Activated T-cell treated with anti-CD3 and anti-CD28 coated beads, Interleukin-2, amount 50 U/mL, for 1 hour (primary cell): ENCODE measurements around the gene SNRPA1.

Experiments used
- DNase-seq: peaks from one replicate; pipeline ENCODE4 v3.0.0-alpha.2; 2020

Gene SNRPA1

DNA sequence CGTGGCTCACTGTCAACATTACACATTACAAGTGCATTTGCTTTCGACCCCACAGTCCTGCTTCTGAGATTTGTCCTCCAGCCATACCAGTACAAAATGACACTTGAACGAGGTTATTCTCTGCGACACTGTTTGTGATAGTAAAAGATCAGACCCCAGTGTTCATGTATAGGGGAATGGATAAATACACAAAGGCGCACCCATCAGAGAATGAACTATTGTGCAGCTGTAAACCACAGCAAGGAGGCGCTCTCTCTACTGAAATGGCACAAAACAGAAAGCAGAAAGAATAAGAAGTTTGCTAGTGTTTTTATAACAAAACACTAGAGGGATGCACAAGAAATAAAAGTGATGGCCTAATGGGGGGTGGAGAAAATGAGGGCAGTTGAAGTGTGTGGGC, 38.3 kb downstream of the SNRPA1 start:
- DNase-seq, result no peak

DNA sequence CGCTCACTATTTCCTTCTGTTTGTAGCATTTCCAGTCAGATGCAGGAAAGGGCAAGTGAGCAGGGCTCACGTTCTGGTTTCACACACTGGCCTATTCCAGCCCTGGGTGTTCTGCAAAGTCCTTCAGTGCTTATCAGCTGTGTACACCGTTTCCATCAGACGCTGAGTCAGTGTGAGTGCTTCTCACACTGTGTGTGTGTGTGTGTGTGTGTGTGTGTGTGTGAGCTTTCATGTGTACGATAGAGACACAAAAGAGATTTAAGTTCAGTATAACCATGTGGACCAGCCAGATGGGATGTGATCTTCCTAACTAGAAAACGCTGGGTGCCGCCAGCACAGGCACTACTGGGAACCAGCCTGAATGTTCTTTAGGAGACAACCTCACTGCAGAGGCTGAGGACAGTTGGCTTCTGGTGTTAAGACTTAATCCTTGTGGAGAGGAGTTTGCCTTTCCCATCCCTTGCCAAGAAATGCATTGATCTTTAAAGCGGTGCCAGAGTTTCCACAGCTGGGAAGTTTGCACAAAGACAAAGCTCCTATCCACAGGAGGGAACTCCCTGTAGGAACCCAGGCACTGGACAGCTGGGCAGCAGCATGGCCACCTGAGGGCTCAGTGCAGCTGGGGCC, 39.3 kb downstream of the SNRPA1 start:
- no peak for DNase-seq

DNA sequence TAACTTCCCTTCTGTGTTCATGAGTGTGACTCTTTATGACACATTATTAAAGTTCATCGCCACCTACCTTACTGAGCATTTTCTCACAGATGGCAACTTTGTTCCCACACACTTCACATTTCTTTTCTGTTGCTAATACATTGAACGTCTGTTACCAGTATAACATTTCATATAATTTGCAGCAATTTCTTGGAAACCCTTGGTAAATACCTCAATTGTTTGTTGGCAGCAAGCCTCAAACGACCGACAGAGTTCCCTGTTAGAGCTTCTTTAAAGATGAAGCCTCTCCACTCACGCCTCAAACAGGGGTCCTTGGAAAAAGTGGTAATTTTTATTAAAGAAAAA, 40.0 kb downstream of the SNRPA1 start:
- no peak for DNase-seq

DNA sequence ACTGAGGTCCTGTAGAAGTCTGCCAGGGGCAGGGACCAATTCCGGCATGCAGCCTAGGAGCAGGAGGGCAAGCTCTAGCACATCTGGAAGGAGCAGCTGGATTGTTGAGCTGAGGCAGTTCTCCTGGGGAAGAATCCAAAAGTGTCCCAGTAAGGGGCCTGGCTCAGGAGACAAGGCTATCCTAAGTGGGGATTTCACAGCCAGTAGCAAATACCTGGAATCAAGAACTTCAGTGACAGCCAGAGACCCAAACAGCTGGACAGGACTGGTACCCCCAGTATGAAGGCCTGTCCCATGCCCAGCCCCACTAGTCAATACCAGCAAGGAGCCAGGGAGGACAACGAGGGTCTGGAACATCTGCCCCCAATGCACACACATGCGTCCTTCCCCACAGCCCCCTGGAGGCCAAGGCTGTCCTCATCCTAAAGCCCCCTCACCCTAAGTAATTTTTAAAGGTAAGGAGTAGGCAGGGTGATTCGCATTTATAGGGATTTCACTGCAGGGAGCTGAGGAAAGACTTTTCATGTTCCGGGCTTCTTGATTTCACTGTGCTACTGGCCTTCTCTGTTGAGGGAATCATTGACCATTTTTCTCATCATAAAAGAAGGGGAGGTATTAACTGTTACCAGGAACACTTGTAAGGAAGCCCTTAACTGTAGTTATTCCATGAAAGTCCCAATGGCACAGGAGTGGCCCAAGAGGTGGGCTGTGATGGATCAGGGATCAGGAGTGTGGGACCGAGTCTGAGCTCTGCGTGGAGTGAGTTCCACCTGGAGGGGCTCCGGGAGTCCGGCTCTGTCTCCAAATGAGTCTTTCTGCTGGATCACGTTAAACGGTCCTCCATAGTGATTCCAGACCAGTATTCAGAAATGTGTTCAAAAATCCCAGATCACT, 40.6 kb downstream of the SNRPA1 start:
- DNase-seq, result no peak

DNA sequence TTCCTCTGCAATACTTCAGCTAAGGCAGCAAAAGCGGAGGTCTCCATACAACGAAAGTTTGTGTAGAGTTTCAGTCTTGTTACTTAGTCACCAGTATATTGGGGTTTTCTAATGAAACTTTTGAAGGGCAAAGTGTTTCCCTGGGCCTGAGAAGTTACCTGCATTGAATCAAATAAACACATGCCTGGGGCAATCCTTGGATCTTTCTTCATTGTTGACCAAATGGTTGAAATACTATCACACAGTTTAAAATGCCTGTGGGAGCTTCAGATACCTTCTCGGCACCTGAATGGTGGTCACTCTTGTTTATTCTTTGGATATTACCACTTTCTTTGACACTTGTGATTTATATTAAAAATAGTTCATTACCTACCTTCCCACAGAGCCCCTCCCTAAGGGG, 42.2 kb downstream of the SNRPA1 start:
- DNase-seq, result no peak

DNA sequence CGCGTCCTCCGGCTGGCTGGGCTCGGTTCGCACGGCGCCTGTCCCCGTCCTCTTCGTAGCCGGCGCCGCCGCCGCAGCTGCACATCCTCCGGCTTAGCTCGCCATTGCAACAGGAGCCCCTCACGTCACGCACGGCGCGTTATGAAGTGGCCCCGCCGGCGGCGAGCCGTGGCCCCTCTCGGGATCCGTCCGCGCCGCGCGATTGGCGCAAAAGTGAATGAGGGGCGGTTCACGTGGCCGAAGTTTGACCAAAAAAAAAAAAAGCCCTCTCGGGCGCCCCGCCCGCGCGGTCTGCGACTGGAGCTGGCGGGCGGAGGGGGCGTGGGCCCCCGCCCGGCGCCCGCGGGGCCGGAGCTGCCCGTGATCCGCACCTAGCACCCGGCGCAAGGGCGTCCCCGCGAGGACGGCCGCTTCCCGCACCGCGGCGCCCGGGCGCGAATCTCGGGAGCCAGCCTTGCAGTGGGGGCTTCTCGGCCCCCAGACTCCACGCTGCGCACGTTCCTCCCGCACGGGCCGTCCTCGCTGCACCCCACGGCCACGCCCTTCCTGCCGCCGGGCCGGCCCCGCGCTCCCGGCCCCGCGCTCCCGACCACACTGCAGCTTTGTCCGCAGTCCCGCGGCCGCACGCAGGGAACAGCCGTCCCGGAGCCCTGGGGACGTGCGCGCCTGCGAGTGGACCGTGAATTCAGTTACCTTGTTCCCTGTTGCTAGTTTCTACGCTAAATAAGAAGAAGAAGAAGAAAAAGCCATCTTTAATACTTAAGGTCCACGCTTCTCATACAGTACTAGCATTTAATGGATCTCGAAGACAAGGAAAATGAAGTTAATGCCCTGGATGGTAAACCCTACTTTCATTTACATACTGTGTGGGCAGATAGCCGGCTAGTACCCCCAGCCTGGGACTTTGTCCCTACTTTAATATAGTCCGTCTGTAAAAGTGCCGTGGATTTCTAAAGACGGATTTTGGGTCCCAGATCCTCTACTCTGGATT, 42.9 kb downstream of the SNRPA1 start, which contains the start of gene CHSY1:
CHSY1 (minus strand) TSS at position 219 of the 991 bp plus-strand sequence. CDS start 592 bp downstream, outside the sequence.
- peak; percentile 87 for DNase-seq

DNA sequence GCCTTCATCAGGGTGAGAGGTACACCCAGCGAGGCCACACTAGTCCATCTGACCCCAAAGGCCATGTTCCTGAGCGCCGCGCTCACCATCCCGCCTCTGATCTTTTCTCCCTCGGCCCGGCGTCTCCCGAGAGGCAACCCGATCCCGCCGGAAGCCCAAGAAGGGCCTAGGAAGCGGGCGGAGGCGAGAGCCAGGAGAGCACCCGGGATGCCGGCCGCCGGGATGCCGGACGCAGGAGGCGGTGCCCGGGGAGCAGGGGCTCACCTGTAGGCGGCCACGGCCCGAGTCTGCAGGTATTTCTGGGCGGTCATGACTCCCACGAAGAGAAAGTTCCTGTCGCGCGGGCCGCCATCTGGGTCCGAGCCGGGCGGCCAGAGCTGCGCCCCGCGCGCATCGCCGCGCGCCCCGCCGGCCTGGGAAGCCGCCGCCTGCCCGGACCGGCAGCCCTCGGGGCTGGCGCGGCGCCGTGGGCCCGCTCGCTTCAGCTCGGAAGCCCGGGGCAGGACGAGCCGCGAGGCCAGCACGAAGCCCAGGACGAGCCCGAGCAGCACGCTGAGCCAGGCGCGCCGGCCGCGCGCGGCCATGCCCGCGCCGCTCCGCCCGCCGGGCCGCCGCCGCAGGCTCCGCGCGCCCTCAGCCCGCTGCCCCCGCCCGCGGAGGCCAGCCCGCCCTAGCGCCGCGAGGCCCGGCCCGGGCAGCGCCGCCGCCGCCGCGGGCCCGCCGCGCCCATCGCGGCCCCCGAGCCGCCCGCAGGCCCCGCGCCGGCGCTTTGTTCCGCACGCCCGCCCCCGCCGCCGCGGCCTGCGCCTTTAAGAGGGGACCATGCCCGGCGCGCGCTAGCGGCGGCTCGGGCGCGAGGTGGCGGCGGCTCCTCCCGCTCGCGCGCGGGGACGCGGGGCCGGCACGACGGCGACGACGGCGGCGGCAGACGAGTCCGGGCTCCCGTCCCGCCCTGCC, 43.9 kb downstream of the SNRPA1 start:
- peak; percentile 50 for DNase-seq

DNA sequence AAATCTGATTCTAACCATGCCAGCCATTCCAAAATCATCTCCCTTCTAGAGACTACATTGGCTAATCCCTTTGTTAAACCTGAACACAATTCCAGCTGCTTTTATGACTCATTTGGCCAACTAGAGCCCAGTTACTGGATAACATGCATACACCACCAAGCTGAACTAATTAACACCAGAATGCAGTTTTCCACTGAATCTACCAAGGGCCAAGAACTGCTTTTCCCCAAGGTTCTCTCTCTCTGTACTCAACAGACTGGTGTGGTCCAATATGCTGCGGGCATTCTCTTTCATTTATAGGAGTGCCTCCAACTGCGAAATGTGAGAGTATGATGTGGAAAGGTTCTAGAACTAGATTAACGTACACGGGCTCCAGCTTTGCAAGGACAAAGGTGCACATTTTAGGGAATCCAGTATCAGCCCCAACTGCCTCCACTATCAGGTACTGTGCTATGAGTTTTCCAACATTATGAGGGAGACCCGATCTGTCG, 44.7 kb downstream of the SNRPA1 start:
- no peak for DNase-seq

DNA sequence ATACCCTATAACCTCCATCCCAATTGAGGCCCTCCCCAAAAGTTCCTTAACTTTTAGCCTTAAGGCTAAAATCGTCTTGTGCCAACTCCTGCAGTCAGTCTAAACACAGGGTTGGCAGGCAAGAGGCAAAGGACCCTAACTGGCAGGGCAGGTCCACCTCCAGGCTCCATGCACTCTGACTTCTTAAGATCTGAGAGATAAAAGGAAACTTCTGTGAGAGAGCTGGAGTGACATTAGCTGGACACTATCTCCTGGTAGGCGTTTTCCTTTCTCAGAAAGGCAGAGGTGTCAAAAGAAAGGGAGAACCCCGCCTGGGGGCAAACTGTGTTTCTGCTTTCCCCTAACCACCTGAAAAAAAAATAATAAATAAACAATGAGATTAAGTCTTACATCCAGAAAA, 46.8 kb downstream of the SNRPA1 start:
- no peak for DNase-seq

DNA sequence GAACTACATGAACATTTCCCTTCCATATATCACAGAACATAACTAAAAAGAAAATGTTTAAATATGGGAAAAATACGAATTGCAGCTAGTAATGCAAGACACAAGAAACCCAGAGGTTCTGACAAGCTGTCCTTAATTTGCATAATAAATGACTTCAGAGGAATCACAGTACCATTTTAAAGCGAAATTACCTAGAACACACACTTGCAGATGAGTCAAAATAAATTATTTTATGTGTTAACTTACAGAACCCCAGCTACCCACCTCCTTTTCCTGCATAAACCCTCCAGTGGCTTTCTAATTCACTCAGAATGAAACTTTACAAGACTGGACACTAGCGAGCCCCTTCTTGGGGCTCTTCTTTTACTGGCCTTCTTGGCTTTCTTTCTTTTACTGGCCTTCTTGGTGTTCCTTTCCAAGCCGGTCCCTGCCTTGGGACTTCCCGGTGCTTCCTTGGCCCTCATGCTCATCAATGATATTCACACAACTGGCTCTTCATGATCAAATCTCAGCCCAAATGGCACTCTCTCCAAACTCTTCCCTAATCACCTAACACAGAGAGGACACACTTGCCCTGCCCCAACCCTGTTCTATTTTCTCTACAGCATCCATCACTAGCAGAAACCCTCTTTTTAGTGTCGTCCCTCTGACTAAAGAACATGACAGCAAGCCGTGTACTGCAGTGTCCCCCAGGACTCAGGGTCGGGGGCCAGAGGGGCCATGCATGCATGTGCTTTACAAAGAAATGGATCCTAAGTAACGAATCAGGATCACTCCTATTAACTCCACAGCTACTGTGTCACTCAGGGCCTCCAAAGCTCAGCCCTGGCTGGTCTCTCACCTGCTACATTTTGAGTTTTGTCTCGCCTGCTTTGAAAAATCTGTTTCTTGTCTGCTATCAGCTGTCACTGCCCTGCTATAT, 48.0 kb downstream of the SNRPA1 start:
- DNase-seq, result no peak

DNA sequence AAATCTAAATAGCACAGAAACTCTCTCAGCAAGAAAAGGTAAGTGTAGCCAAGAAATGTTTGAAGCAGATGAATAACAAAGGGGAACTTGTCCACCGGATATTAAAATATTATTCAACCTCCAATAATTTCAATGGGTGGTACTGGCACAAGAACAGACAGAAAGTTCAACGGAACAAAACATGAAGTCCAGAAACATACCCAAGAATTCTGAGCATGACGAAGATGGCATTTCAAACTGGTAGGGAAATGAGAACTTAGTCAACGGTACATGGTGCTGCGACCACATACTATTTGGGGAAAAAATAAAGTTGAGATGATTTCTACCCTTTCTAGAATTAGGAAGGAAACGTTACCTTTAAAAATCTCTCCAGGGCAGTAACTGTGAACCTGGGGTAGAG, 48.7 kb downstream of the SNRPA1 start:
- no peak for DNase-seq

DNA sequence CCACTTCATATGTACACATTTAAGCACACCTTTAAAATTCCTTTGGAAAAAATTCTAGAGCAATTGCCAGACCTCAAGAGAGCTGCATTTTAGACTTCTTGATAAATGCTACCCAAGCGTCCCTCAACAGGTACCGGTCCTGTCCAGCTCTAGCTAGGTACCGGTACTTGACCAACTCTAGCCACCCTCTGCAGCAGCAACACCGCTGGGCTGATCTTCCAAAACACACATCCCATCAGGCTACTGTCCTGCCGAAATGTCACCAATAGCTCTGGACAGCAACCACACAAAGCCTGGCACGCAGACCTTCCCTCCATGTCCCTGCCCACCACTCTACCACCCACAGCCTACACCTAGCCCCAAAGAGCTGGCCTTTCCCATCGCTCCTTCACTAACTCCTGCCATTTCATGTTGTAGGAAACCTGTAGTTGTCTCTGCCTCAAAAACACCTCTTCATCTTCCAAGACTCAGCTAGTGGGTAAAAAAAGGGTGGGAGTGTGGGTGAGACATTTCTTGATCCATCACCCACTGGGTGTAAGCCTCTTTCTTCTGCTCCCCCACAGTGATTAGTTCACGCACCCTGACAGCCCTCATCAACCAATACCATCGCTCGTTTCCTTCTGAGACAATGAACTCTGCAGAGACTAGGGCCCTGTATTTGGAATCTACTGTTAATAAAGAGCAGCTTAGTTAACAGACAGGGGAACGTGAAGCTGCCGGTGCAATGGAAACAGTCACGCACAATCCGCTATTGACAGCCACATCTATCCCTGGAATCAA, 50.0 kb downstream of the SNRPA1 start:
- DNase-seq, result no peak

DNA sequence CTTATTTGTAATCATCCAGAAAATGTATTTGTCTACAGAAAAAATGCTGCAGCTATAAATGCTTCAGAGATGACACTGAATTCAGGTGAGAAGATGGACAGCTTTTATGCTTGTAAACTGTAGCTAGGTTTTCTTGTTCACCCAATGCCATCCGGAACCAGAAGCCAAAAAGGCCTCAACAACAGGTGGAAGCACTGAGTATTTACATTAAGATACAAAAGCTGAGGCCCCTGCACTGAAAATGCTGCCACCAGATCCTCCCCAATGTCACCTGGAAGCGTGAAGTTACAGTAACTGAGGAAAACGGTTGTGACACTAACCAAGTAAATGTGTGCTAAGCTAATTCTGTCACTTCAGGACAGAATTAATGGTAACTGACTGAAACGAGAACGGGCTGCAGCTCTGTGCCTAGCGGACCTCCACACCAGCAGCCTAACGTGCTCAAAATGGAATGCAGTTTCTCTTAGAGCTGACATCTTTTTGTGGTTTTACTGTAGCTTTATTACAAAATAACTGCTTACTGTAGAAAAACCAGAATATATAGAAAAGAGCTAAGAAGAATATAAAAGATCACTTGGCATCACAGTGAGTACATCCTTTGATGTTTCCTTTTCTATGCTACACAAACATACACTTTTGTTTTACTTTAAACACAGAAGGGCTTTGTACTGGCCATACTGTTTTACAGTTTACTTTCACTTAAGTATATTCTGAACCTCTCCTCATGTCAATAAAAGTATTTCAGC, 50.8 kb downstream of the SNRPA1 start:
- no peak for DNase-seq

DNA sequence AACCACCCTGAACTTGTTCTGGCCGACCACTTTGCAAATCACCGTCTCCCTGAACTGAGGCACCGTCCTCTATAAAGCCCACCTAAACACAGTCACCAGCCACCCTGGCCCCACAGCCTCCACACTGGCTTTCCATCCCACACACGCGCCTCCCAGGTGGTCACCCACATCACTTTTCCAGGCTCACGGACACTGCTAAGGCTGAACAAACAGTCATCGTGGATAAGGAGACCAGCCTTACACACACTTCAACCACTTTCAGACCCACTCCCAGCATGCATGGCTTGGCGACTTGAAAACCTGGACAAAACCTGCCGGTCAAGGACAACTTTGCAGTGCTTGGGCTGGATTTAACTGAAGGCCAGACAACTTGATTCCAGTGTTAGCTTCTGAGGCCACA, 51.6 kb downstream of the SNRPA1 start:
- DNase-seq, result no peak

DNA sequence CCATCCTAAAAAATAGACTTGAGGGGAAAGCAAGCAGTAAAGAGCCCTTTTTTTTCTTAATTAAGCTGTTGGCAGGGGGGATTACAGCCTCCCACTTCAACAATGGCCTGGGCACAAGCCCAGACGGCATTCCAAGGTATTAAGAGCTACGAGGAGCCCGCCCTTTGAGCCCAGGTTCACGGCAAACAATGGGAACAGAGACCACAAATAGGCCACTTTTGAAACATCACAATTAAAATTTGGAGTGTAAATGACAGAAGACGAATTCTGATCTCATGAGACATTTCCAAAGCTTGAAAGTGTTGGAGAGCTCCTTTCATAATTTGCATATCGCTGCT, 52.1 kb downstream of the SNRPA1 start:
- DNase-seq, result no peak

DNA sequence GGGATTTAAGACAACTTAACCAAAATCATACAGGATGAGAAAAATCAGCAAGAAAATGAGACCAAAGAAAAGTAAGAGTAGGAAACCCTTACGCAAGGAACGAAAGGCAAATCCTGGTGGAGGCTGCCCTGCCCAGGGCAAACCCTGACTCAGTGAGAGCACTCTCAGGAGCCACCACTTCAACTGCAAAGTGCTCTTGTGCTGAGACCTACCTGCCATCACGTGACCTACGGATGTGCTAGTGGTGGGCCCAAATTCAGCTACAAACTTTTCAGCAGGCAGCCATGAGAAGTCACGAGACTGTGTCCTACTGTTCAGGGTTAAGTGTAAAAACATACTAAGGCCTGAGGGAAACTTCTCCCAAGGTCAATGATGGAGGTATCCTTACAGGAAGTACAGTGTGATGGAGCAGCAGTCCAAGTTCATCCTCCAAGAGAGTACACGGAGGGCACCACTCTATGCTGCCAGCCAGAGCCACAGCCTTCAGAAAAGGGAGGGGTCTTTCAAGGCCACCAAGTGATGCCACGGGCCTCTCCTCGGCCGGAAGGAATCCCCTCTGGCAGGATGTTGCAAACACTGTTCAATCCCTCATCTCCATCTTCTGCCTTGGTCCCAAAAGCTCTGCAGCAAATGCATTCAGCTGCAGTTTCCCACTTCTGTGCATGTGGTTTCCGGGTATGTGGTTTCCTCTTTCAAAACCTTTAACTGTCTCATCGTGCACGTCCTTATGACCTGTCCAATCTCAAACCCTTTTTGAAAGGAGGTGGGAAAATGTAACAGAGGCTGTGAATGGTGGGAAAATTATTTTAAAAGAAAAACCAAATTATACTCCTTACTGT, 52.7 kb downstream of the SNRPA1 start:
- peak; percentile 55 for DNase-seq

DNA sequence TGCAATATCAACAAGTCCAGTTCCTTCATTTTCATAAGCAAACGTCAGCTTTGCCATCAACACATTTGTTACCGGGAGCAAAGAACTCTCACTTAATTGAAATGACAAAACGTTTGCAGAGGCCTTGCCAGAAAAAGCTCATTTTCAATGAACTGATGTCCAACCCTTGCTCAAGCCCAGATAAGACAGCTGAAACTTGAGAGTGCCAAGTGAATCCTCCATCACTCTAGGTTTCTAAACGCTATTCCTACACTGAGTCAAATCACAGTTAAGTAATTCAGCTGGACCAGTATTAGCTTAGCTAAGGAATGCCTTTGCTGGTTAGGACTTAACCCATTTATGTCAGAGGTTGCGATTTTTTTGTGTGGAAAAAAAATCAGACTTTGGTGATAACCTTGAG, 54.7 kb downstream of the SNRPA1 start:
- no peak for DNase-seq

DNA sequence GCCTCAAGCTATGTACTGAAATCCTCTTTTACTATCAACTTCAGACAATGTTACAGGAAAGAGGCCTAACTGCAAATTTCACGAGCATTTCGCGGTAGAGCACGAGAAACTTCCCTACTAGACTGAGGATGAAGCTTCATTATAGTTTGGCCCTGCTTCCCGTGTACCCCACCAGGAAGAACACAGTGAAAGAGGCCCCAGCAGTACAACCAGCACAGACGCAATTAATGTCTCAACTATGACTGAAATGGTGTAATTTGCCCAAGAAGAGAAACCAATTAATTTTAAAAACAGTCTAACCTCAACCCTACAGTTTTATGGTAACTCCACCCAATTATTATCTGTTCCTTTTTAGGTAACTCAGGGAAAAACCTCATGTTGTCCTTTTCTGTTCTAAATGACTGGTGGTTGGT, 55.3 kb downstream of the SNRPA1 start:
- DNase-seq, result no peak
